ENCODE data around the gene ARHGEF26.

ARHGEF26 gene

GRCh38 chr3:154274348-154274747, 153.2 kb downstream of the ARHGEF26 start:
- no peak for DNase-seq

GRCh38 chr3:154275292-154275691, 154.1 kb downstream of the ARHGEF26 start:
- no peak for DNase-seq

- no peak for DNase-seq
Measured at GRCh38 chr3:154275965-154276364, 154.8 kb downstream of the ARHGEF26 start.

GRCh38 chr3:154280161-154280560, 159.0 kb downstream of the ARHGEF26 start:
- no peak for DNase-seq

- peak; percentile 74 for DNase-seq
Measured at GRCh38 chr3:154285221-154285620, 164.0 kb downstream of the ARHGEF26 start.

- no peak for DNase-seq
Measured at GRCh38 chr3:154290187-154290586, 169.0 kb downstream of the ARHGEF26 start.

GRCh38 chr3:154294016-154294415, 172.8 kb downstream of the ARHGEF26 start:
- DNase-seq: no peak

GRCh38 chr3:154301561-154301960, 180.4 kb downstream of the ARHGEF26 start:
- DNase-seq: no peak

GRCh38 chr3:154304116-154304786, 183.1 kb downstream of the ARHGEF26 start:
- no peak for DNase-seq

- DNase-seq: no peak
Measured at GRCh38 chr3:154304936-154305335, 183.7 kb downstream of the ARHGEF26 start.

GRCh38 chr3:154307363-154307762, 186.2 kb downstream of the ARHGEF26 start:
- no peak for DNase-seq

Measured in OCI-M1 (cell line).